ENCODE measurements around the gene FAM219B. TPM values are rescaled to one million over a fixed set of nuclear protein-coding genes. Genes with fewer than 3 reads are reported as not detected.

Gene FAM219B
- total RNA-seq, 1 donor from 2014 or later: 92.8 TPM

GRCh38 chr15:74878273-74878672 is 28.4 kb downstream of the FAM219B start:
- intact Hi-C loops (cut with micrococcal nuclease): no loop called here

- intact Hi-C loops (cut with micrococcal nuclease): loop anchor here (1.0 to 2.0 kb wide), 12 partner anchors 15 to 751 kb away; partner anchors contain the start of genes COX5A, FAM219B, MAN2C1 and PPCDC
Measured at GRCh38 chr15:74873756-74874424, 32.8 kb downstream of the FAM219B start.

- intact Hi-C loops (cut with micrococcal nuclease): loop anchor here (1.0 to 2.0 kb wide), 12 partner anchors 16 to 752 kb away; partner anchors contain the start of genes COX5A, FAM219B, MAN2C1 and PPCDC
Measured at GRCh38 chr15:74873036-74873755, 33.5 kb downstream of the FAM219B start, which contains the start of gene SCAMP2. Gene SCAMP2 (minus strand): TSS chr15:74873365. CDS start chr15:74873255, 110 bp downstream.

- intact Hi-C loops (cut with micrococcal nuclease): loop anchor here (1.0 to 2.0 kb wide), 12 partner anchors 17 to 753 kb away; partner anchors contain the start of genes COX5A, FAM219B, MAN2C1 and PPCDC
Measured at GRCh38 chr15:74872702-74873035, 34.0 kb downstream of the FAM219B start.

- intact Hi-C loops (cut with micrococcal nuclease): loop anchor here (1.0 kb wide), 1 partner anchor 25 kb away; no protein-coding TSS in a partner anchor
Measured at GRCh38 chr15:74870436-74871215, 36.0 kb downstream of the FAM219B start.

- intact Hi-C loops (cut with micrococcal nuclease): loop anchor here (1.0 kb wide), 1 partner anchor 25 kb away; no protein-coding TSS in a partner anchor
Measured at GRCh38 chr15:74869726-74870407, 36.8 kb downstream of the FAM219B start.

- intact Hi-C loops (cut with micrococcal nuclease): no loop called here
Measured at GRCh38 chr15:74869372-74869725, 37.3 kb downstream of the FAM219B start.

- intact Hi-C loops (cut with micrococcal nuclease): loop anchor here (1.0 kb wide), 1 partner anchor 8 kb away; no protein-coding TSS in a partner anchor
Measured at GRCh38 chr15:74868059-74868458, 38.6 kb downstream of the FAM219B start.

GRCh38 chr15:74867466-74868038 is 39.1 kb downstream of the FAM219B start:
- intact Hi-C loops (cut with micrococcal nuclease): loop anchor here (1.0 kb wide), 1 partner anchor 7 kb away; no protein-coding TSS in a partner anchor

GRCh38 chr15:74866090-74866489 is 40.6 kb downstream of the FAM219B start:
- intact Hi-C loops (cut with micrococcal nuclease): no loop called here

GRCh38 chr15:74865316-74865715 is 41.3 kb downstream of the FAM219B start:
- intact Hi-C loops (cut with micrococcal nuclease): no loop called here

- intact Hi-C loops (cut with micrococcal nuclease): no loop called here
Measured at GRCh38 chr15:74864296-74864695, 42.4 kb downstream of the FAM219B start.

GRCh38 chr15:74863239-74864056 is 43.2 kb downstream of the FAM219B start:
- intact Hi-C loops (cut with micrococcal nuclease): no loop called here

- intact Hi-C loops (cut with micrococcal nuclease): no loop called here
Measured at GRCh38 chr15:74858369-74858740, 48.3 kb downstream of the FAM219B start.

- intact Hi-C loops (cut with micrococcal nuclease): no loop called here
Measured at GRCh38 chr15:74857671-74858368, 48.8 kb downstream of the FAM219B start.

- intact Hi-C loops (cut with micrococcal nuclease): no loop called here
Measured at GRCh38 chr15:74857082-74857655, 49.5 kb downstream of the FAM219B start.

- intact Hi-C loops (cut with micrococcal nuclease): no loop called here
Measured at GRCh38 chr15:74856537-74856936, 50.1 kb downstream of the FAM219B start.

- intact Hi-C loops (cut with micrococcal nuclease): no loop called here
Measured at GRCh38 chr15:74855857-74856256, 50.8 kb downstream of the FAM219B start.

Data from T-helper 1 cell treated with Interleukin-12 subunit alpha and Interleukin-12 subunit beta and Interleukin-4 antibody, amounts not matched to agents 30 ng/mL and 1 ng/mL, for 36 hours (primary cell).